Frontal cortex (tissue), 4 donors: Measurements from ENCODE around the gene TMEM117. TPM values are rescaled to one million over a fixed set of nuclear protein-coding genes. Genes with fewer than 3 reads are reported as not detected.
A peak's percentile ranks its signal among the peaks of the same experiment; 100 is the strongest.

ENCODE experiments used
- DNase-seq, 2 donors: peaks; one replicate each; pipeline ENCODE4 v3.0.0; 2012; ENCODE audit warnings: low spot score in 2 of 2
- FAIRE-seq: peaks from 2 replicates; lab custom pipeline; 2012; peaks lifted over from hg19 to GRCh38; lab: Jason Lieb, UNC
- total RNA-seq: library from RNA; depleted of rRNA; stranded (reverse); fragments of >200 nt; gene quantifications from one replicate; pipeline ENCODE4 v1.2.3, GENCODE V29; 2014
- donor health status: control.
- donor health status: control.
- donor health status: control.

TMEM117 gene
- total RNA-seq, 1 donor from 2014 or later, result 9.8 TPM

GRCh38 chr12:44058366-44058765 is 222.5 kb downstream of the TMEM117 start:
- FAIRE-seq (no peak), DNase-seq (no peak)

- DNase-seq, result no peak
- FAIRE-seq, result no peak
These were observed 223.6 kb downstream of the TMEM117 start for GRCh38 chr12:44059476-44059875.

GRCh38 chr12:44063671-44064070 is 227.8 kb downstream of the TMEM117 start:
- no peak for DNase-seq
- FAIRE-seq, result no peak

GRCh38 chr12:44076871-44077270 is 241.0 kb downstream of the TMEM117 start:
- FAIRE-seq (no peak), DNase-seq (no peak)

GRCh38 chr12:44077294-44077693 is 241.4 kb downstream of the TMEM117 start:
- FAIRE-seq (no peak), DNase-seq (no peak)

- DNase-seq (no peak), FAIRE-seq (peak; percentile 30)
These were observed 242.4 kb downstream of the TMEM117 start for GRCh38 chr12:44078273-44078672.

- DNase-seq, result no peak
- no peak for FAIRE-seq
These were observed 252.8 kb downstream of the TMEM117 start for GRCh38 chr12:44088647-44089046.

- DNase-seq (no peak), FAIRE-seq (no peak)
These were observed 256.2 kb downstream of the TMEM117 start for GRCh38 chr12:44091948-44092606.

GRCh38 chr12:44098786-44099185 is 262.9 kb downstream of the TMEM117 start:
- DNase-seq (no peak), FAIRE-seq (no peak)

- FAIRE-seq, result no peak
These were observed 263.6 kb downstream of the TMEM117 start for GRCh38 chr12:44099486-44099885.

GRCh38 chr12:44100264-44100663 is 264.4 kb downstream of the TMEM117 start:
- no peak for FAIRE-seq
- DNase-seq, result no peak

More at GRCh38 chr12:44099486-44099885, 263.6 kb downstream of the TMEM117 start:
- no peak for DNase-seq

- FAIRE-seq, result no peak
These were observed 265.6 kb downstream of the TMEM117 start for GRCh38 chr12:44101475-44101874.

GRCh38 chr12:44114906-44115305 is 279.0 kb downstream of the TMEM117 start:
- DNase-seq, result no peak

More at GRCh38 chr12:44101475-44101874, 265.6 kb downstream of the TMEM117 start:
- no peak for DNase-seq

GRCh38 chr12:44117337-44117736 is 281.5 kb downstream of the TMEM117 start:
- no peak for FAIRE-seq
- no peak for DNase-seq

More at GRCh38 chr12:44114906-44115305, 279.0 kb downstream of the TMEM117 start:
- FAIRE-seq, result no peak

- no peak for FAIRE-seq
- DNase-seq, result no peak
These were observed 283.1 kb downstream of the TMEM117 start for GRCh38 chr12:44118946-44119345.

- no peak for FAIRE-seq
These were observed 290.9 kb downstream of the TMEM117 start for GRCh38 chr12:44126806-44127205.

GRCh38 chr12:44127966-44128710 is 292.3 kb downstream of the TMEM117 start:
- FAIRE-seq (no peak), DNase-seq (no peak)

More at GRCh38 chr12:44126806-44127205, 290.9 kb downstream of the TMEM117 start:
- no peak for DNase-seq

- DNase-seq (no peak), FAIRE-seq (no peak)
These were observed 307.3 kb downstream of the TMEM117 start for GRCh38 chr12:44143175-44143574.

GRCh38 chr12:44148936-44149335 is 313.1 kb downstream of the TMEM117 start:
- DNase-seq, result no peak
- FAIRE-seq, result no peak

GRCh38 chr12:44154128-44154527 is 318.2 kb downstream of the TMEM117 start:
- no peak for FAIRE-seq
- DNase-seq, result no peak

GRCh38 chr12:44155358-44155757 is 319.5 kb downstream of the TMEM117 start:
- FAIRE-seq (no peak), DNase-seq (no peak)
